Mammary epithelial cell (primary cell): ENCODE results near the gene L3MBTL4.

ENCODE experiments used
- CTCF ChIP-seq, 2 donors: IDR thresholded peaks in 1 of 2; conservative IDR thresholded peaks in 1 of 2; 2 replicates each; pipeline ENCODE4 v1.5.1; 2011 to 2012; ENCODE audit warnings: inconsistent platforms in 2 of 2, low read length in 2 of 2, mild to moderate bottlenecking in 2 of 2, control low read depth in 1 of 2, low read depth in 1 of 2; ENCODE audit not compliant: insufficient read depth in 1 of 2; ENCODE audit errors: extremely low read depth in 1 of 2
- EZH2 ChIP-seq: IDR thresholded peaks from 2 replicates; pipeline ENCODE4 v1.6.1; 2012; ENCODE audit warnings: low read length, inconsistent platforms, borderline replicate concordance

DNA sequence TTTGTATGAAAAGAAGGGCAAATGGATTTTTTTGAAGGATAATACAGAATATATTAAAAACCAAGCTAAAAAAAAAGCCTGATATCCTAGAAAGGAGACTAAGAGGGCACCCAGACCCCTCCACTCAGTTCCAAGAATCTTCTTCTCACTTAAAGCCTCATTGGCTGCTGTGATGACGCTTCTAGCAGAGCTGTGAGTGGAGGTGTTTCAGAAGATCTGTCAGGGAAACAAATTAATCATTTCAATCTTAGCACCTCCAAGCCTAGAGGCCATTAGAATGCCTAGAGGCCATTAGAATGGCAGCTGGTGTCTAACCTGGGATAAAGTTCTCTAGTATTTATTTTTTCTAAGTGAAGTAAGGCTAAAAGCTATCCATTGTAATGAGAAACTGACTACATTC, 355.2 kb downstream of the L3MBTL4 start:
- TF ChIP-seq EZH2, result no peak
- TF ChIP-seq CTCF (conservative IDR thresholded peaks at IDR 0.05 in 1 of 2, IDR thresholded peaks at IDR 0.05 in 1 of 2; ENCODE audit: extremely low read depth in 1 of 2, insufficient read depth in 1 of 2, low read depth in 1 of 2, low read length in 2 of 2), result no peak
